ENCODE data around the gene NRG2. TPM values are rescaled to one million over a fixed set of nuclear protein-coding genes. Genes with fewer than 3 reads are reported as not detected.

NRG2 gene
- total RNA-seq, 1 experiment from 2014 or later, result 0.91 TPM

- no peak overlapping the region for H3K4me2 ChIP-seq (ENCODE audit: low read length)
- peaks cover 10% of the 10 kb centered on the region; the same call in 1 of the 2 replicates for H3K27me3 ChIP-seq (ENCODE audit: insufficient read depth, low read length)
- ATAC-seq (no peak), DNase-seq (ENCODE audit: low read depth, low spot score) (no peak)
- H3K36me3 ChIP-seq (ENCODE audit: control insufficient read depth in 1 of 2, insufficient read depth in 2 of 2, low read length in 2 of 2), result no peaks in the 10 kb centered on the region
- ChIA-PET POLR2A (no interaction called here), RAD21 (ENCODE audit: low non-redundant PET in 1 of 2, low total read pairs in 2 of 2, uncharacterized antibody in 2 of 2, unreplicated experiment in 2 of 2) (no interaction called here), CTCF (no interaction called here)
- H3K27ac ChIP-seq (ENCODE audit: low read depth, low read length), result no peak overlapping the region
- no peaks in the 10 kb centered on the region for H3K79me2 ChIP-seq (ENCODE audit: insufficient read depth, low read length)
- no peaks in the 10 kb centered on the region for H4K20me1 ChIP-seq (ENCODE audit: insufficient read depth)
- H3K9me2 ChIP-seq (ENCODE audit: insufficient read depth), result no peaks in the 10 kb centered on the region
- H3K9me3 ChIP-seq (ENCODE audit: control insufficient read depth in 1 of 2, insufficient read depth in 1 of 2, low read depth in 1 of 2, low read length in 2 of 2), result no peaks in the 10 kb centered on the region
- intact Hi-C loops (cut with micrococcal nuclease), result no loop called here
- H3K9ac ChIP-seq (ENCODE audit: low read length), result no peak overlapping the region
- no peak overlapping the region for H2AFZ ChIP-seq (ENCODE audit: low read depth, low read length, poor library complexity, severe bottlenecking)
- H3K4me3 ChIP-seq (replicated peaks in 1 of 2; ENCODE audit: low read depth in 1 of 2, low read length in 2 of 2), result no peak overlapping the region
- H3K4me1 ChIP-seq (ENCODE audit: control insufficient read depth in 1 of 2, insufficient read depth in 2 of 2, low read length in 2 of 2), result peaks cover 0 to 10% of the 10 kb centered on the region in 2 experiments; a peak in 1 of 4 replicates
- BruUV-seq (replicated peaks), result no TSS peak
- TF ChIP-seq ELF1 (IDR thresholded peaks at IDR 0.05; ENCODE audit: borderline replicate concordance, low read depth) (no peak), ATF3 (IDR thresholded peaks at IDR 0.05) (no peak), SRF (IDR thresholded peaks at IDR 0.05; ENCODE audit: low read depth) (no peak), RAD21 (IDR thresholded peaks at IDR 0.05; ENCODE audit: low read depth) (no peak)
These were observed 156.9 kb downstream of the NRG2 start for GRCh38 chr5:139886213-139886612.

DNA sequence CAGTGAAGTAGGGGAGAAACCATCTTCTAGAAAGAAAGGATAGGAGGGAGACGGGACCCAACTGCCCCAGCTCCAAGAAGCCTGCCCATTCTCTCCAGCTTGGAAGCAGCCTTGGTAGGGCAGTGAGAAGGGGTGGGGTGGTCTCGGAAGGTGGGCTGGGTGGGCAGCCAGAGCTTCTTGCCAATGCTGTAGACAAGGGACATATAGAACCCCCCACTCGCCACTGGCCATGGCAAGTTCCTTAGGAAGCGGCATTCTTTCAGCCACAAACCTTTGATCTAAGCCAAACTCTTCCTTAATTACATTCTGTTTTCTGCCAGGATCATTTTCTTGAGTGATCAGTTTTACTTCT is 157.3 kb downstream of the NRG2 start:
- Histone ChIP-seq H3K27ac (ENCODE audit: low read depth, low read length) (no peak overlapping the region), H3K79me2 (ENCODE audit: insufficient read depth, low read length) (no peaks in the 10 kb centered on the region), H3K4me3 (replicated peaks in 1 of 2; ENCODE audit: low read depth in 1 of 2, low read length in 2 of 2) (no peak overlapping the region), H2AFZ (ENCODE audit: low read depth, low read length, poor library complexity, severe bottlenecking) (no peak overlapping the region), H3K9ac (ENCODE audit: low read length) (no peak overlapping the region), H3K4me2 (ENCODE audit: low read length) (no peak overlapping the region), H4K20me1 (ENCODE audit: insufficient read depth) (no peaks in the 10 kb centered on the region), H3K9me3 (ENCODE audit: control insufficient read depth in 1 of 2, insufficient read depth in 1 of 2, low read depth in 1 of 2, low read length in 2 of 2) (no peaks in the 10 kb centered on the region), H3K9me2 (ENCODE audit: insufficient read depth) (no peaks in the 10 kb centered on the region), H3K36me3 (ENCODE audit: control insufficient read depth in 1 of 2, insufficient read depth in 2 of 2, low read length in 2 of 2) (no peaks in the 10 kb centered on the region), H3K4me1 (ENCODE audit: control insufficient read depth in 1 of 2, insufficient read depth in 2 of 2, low read length in 2 of 2) (peaks cover 0 to 10% of the 10 kb centered on the region in 2 experiments; a peak in 1 of 4 replicates), H3K27me3 (ENCODE audit: insufficient read depth, low read length) (peaks cover 6% of the 10 kb centered on the region; the same call in 1 of the 2 replicates)
- DNase-seq (ENCODE audit: low read depth, low spot score) (no peak), ATAC-seq (no peak)
- BruUV-seq (replicated peaks), result no TSS peak
- ChIA-PET CTCF (no interaction called here), POLR2A (no interaction called here), RAD21 (ENCODE audit: low non-redundant PET in 1 of 2, low total read pairs in 2 of 2, uncharacterized antibody in 2 of 2, unreplicated experiment in 2 of 2) (no interaction called here)
- intact Hi-C loops (cut with micrococcal nuclease), result no loop called here
- no peak for TF ChIP-seq RAD21 (IDR thresholded peaks at IDR 0.05; ENCODE audit: low read depth)
- TF ChIP-seq ELF1 (IDR thresholded peaks at IDR 0.05; ENCODE audit: borderline replicate concordance, low read depth), result no peak
- TF ChIP-seq JUND (IDR thresholded peaks at IDR 0.05), result no peak
- no peak for TF ChIP-seq MAX (IDR thresholded peaks at IDR 0.05)
- no peak for TF ChIP-seq YY1 (IDR thresholded peaks at IDR 0.05; ENCODE audit: extremely low read depth, insufficient replicate concordance, low read depth, low read length)
